ENCODE data around the gene WNK4. TPM values are rescaled to one million over a fixed set of nuclear protein-coding genes. Genes with fewer than 3 reads are reported as not detected.
"Not testable (repeated sequence)": the region's sequence is repeated elsewhere in the genome, so short reads cannot be mapped to it uniquely, and the experiment has no call there.

WNK4 gene
- 2.1 and 2.4 TPM in 2 replicates for total RNA-seq

DNA sequence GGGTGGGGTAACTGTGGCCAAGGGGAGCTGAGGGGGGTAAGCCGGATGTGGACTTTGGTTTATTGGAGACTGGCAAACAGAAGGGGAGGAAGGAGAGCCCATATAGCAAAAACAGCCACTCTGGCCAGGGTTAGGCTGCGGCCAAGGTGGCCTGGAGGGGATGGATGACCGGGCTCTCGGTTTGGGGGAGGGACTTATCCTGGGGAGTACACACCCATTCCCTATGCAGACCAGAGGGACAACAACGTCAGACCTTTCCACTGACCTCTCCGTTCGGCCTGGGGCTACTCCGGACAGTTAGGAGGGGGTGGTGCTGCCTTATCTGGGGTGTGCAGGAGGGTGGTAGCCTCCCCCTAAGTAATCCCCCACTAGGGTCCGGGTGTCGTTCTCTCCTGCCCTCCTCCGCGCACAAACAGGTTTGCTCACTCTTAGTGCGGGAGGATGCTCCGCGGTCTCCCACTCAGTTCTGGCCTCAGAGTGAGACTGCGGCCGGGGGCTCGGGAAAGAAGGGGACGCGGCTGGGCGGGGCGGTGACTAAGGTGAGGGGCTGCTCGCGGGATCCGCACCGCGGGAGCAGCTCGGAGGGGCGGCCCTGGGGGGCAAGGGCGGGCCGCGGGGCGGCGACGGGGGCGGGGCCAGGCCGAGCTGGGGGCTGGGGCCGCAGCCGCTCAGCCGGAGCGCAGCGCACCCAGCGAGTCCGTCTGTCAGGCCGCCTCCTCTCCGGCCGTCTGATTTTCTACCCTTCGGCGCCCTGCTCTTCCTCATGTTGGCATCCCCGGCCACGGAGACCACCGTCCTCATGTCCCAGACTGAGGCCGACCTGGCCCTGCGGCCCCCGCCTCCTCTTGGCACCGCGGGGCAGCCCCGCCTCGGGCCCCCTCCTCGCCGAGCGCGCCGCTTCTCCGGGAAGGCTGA, at the start of gene WNK4:
Gene WNK4 (plus strand): TSS at position 675 of the 915 bp plus-strand sequence. CDS start 89 bp downstream, at position 764.
- peak in 1 of 2 donors; percentile 61 for DNase-seq (ENCODE audit: low read depth in 2 of 2)

DNA sequence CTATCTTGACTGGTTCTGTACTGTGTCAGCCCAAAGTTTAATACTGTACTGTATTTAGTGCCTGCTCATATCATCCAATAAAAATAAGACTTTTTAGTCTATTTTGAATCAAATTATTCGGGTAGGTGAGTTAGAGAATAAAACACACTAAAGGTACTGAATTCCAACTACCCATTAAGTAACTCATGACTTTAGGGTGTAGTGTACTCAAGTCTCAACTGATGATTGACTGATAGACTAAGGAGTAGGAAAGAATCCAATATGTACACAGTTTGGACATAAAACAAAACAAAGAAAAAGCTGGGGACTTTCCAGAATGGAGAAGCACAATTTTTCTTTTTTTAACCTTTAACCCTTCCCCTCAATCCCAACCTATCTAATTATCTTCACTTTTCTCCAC, 39.7 kb upstream of the WNK4 start:
- no peak for DNase-seq (ENCODE audit: low read depth in 2 of 2)

DNA sequence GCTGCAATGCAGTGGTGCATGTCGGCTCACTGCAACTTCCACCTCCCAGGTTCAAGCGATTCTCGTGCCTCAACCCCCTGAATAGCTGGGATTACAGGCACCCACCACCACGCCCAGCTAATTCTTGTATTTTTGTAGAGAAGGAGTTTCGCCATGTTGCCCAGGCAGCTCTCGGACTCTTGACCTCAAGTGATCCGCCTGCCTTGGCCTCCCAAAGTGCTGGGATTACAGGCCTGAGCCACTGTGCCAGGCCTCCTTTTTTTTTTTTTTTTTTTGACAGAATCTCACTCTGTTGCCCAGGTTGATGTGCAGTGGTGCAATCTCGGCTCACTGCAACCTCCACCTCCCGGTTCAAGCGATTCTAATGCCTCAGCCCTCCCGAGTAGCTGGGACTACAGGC, 37.5 kb upstream of the WNK4 start:
- DNase-seq (ENCODE audit: low read depth in 2 of 2), result not testable (repeated sequence)

DNA sequence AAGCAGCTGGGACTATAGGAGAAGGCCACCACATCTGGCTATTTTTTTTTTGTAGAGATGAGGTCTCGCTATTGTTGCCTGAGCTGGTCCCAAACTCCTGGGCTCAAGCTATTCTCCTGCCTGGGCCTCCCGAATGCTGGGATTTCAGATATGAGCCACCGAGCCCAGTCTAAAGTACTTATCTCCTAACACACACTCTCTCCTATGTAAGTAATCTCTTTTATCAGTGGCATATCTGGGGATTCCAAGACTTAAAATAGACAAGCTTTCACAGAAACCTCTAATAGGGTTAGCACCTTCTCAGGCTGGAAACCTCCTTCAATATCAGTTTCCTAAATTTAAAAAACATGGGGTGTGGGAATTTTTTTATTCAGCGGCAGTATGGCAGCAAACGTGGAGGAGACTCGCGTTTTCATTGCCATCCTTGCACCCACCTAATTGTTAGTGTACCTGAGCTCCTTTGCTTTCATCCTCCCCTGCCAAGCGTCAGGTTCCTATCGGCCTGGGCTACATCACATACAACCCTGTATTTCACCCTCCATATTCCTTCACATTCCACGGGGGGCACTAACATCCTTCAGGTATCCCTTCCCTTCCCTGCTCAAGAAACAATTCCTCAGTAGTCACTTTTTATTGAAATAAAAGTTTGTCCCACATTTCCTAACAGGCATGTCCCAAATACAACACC, 36.7 kb upstream of the WNK4 start:
- DNase-seq (ENCODE audit: low read depth in 2 of 2), result peak in 1 of 2 donors; percentile 35

GRCh38 chr17:42744283-42744805, 36.1 kb upstream of the WNK4 start:
- DNase-seq (ENCODE audit: low read depth in 2 of 2), result peak in 1 of 2 donors; percentile 80

DNA sequence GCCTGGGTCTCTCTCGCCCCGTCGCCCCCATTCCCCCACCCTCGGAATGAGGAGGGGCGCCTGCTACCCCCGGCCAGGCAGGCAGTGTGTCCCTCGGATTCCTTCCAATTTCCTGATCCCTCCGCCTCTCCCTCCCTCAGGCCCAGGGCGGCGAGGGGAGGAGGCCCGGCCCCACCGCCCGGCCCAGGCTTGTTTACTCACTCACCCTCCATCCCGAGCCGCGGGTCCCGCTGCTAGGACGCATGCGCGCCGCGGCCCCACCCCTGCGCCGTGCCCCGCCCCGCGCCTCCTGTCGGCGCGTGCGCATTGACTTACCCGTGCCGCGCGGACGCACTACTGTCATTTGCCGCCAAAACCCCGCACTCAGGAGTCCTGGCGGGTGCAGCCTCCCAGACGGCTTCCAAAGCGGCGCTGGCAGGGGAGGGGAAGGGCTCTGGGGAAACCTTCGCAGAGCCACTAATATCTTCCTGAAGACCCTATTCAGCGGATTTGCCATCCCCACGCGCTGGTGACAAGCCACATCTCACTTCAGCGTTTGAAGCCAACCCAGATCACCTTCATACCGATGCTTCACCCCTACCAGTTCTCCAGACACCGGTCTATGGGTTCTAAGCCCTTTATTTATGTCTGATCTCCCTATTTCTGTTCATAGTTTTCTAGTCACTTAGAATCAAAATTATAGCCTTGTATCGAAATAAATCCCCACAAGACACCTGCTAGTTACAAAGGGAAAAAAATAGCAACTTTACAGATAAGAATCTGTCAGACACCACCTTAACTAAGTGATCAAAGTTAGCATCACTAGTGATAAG, 35.4 kb upstream of the WNK4 start, which contains the start of gene EZH1:
Gene EZH1 (minus strand): TSS at position 235 of the 812 bp plus-strand sequence. CDS start 16,099 bp downstream, outside the sequence.
- DNase-seq (ENCODE audit: low read depth in 2 of 2), result peak; percentile 72 to 92

DNA sequence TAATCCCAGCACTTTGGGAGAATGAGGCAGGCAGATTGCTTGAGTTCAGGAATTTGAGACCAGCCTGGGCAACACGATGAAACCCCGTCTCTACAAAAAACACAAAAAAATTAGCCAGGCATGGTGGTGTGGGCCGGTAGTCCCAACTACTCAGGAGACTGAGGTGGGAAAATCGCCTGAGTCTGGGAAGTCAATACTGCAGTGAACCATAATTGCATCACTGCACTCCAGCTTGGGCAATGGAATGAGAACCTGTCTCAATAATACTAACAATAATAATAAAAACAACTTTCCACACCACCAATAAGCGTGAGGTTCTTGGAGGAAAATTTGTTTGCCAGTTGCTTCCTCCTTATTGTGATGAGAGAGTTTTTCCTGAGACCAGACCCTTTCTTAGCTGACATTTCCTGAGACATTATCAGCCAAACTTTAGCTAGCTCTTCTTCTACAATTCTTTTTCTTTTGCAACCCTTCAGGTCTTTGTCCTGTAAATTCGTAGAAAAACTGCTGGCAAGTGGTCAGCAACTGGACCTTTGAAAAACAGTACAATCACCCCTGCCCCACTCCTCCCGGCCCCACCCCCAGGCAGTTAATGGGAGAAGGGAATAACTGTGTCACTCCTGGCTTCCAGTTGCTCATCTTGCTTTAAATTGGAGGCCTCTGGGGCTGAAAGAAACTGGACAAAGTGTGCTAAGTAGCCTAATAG, 32.1 kb upstream of the WNK4 start:
- DNase-seq (ENCODE audit: low read depth in 2 of 2), result peak in 1 of 2 donors; percentile 5

DNA sequence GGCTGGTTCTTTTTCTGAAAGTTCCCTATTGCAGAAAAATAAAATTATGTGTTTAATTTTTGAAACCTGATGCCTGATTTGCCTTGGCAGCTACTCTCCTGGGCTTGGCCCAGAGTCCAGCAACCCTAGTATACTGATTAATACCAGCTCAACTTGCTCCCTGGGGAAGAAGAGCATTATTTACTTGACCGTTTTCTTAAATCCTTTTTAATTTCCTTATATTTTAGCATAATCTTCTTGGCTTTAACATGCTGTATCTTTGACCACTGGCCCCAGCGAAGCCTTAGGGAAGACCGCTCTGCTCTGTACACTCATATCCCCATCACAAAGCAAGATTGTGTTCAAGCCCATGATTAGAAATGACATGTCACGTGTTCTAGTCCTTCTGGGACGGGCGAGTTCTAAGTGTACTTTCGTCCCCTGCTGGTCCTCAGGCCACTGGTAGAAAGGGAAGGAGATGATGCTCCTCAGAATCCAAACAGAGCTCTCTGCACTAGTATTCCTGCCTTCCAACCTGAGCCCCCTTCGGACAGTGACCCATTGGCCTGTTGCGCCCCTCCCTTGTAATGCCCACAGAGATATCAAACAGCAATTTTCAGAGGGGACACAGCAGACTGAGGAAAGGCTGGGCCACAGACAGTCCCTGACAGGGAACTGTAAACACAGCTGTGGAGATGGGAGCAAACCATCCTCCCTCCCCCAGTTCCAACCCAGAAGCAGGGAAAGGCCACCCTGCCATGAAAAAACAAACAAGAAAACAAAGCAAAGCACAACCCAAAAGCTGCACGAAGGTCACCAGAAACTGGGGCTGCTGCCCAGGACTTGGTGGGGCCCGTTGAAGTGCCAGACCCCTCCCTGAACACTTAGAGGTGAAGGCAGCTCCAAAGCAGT, 31.3 kb upstream of the WNK4 start:
- DNase-seq (ENCODE audit: low read depth in 2 of 2), result no peak

DNA sequence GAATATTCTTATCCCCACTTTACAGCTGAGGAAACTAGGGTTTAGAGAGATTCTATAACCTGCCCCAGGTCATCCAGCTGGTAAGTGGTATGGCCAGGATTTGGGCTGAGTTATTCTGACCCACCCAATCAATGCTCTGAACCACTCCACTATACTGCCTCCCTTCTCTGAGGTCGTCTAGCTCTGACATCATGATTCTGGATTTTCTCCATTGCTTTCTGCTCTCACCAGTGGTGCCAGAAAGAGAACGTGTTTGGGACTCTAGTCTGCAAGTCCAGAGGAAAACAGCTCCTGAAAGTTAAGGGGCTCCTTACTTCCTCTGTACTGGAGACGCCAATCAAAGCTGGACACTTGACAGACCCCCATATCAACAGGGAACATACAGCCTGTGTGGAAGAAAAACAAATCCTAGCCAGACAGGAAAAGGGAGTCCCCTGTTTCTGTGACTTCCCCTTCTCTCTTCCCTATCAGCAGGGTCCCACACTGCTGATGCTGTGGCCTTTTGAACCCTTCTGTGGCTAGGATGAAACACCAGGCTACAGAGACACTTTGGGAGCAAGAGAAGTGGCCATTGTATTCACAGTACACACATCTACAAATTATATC, 29.6 kb upstream of the WNK4 start:
- peak; percentile 62 to 71 for DNase-seq (ENCODE audit: low read depth in 2 of 2)

DNA sequence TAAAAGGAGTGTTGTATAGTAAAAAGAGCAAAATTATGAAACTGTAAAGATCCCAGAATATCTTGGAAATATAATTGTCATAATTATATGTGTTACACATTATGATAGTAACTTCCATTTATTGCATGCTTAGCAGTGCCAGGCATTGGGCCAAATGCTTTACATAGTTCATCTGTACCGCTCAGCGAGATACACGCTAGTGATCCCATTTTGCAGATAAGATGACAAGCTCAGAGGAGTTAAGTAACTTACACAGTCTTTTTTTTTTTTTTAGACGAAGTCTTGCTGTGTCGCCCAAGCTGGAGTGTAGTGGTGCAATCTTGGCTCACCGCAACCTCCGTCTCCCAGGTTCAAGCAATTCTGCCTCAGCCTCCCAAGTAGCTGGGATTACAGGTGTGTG, 28.8 kb upstream of the WNK4 start:
- no peak for DNase-seq (ENCODE audit: low read depth in 2 of 2)

DNA sequence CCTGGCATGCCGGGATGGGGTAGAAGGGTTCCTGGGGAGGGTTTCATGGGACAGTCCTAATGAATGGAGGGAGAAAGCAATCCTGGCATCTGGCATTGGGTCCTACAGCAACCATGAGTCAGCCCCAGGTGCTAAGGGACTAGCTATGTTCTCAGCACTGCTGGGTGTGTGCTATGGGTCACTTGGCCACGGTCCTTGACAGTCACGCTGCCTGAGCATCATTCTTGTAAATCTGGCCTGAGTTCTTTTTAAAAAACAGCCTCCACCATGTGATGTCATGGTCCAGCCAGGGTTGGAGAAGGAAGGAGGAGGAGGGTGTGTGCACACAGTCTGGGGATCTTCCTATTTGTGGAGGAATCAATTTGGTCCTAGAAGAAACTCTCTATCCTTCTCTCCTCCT, 25.6 kb upstream of the WNK4 start:
- no peak for DNase-seq (ENCODE audit: low read depth in 2 of 2)

- peak in 1 of 2 donors; percentile 8 for DNase-seq (ENCODE audit: low read depth in 2 of 2)
Observed at GRCh38 chr17:42759982-42760651, 20.3 kb upstream of the WNK4 start.

DNA sequence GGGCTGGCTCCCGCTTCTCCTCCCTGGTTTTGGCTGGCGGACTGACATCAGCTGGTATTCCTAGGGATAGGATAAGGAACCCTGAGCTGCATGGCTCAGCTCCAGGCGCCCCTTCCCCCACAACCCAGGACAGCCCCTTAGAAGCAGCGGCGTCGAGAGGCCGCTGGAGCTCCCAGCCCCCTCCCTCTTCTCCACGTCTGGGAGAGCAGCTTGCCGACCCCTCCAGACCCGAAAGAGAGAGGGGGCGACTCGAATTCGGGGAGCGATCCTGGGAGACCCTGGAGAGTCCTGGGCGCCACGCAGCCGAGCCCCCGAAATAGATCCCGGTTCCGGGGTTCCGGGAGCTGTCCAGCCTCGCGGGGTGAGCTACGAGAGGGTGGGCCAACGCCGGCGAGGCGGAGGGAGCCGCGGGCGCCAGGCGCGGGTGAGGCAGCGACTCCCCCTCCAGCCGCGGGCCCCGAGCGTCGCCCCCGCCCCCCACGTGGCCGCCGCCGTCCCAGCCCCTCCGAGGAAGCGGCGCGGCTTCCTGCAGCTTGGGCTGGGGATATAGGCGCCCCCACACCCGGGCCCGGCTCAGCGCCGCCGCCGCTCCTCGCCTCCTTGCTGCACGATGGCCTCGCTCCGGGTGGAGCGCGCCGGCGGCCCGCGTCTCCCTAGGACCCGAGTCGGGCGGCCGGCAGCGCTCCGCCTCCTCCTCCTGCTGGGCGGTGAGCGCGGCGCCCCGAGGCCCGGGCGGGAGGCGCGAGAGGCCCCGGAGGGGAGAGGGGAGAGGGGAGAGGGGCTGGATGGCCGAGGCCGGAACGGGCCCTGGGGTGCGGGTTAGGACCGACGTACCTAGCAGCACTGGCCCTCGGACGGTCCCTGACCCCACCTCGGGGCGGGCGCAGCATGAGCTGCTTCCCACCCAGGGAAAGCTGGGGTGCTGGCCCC, 19.5 kb upstream of the WNK4 start, which contains the start of gene RAMP2:
Gene RAMP2 (plus strand): TSS at position 576 of the 930 bp plus-strand sequence. CDS start 35 bp downstream, at position 611.
- peak in 1 of 2 donors; percentile 43 for DNase-seq (ENCODE audit: low read depth in 2 of 2)

GRCh38 chr17:42761638-42762037, 18.8 kb upstream of the WNK4 start:
- DNase-seq (ENCODE audit: low read depth in 2 of 2), result no peak

DNA sequence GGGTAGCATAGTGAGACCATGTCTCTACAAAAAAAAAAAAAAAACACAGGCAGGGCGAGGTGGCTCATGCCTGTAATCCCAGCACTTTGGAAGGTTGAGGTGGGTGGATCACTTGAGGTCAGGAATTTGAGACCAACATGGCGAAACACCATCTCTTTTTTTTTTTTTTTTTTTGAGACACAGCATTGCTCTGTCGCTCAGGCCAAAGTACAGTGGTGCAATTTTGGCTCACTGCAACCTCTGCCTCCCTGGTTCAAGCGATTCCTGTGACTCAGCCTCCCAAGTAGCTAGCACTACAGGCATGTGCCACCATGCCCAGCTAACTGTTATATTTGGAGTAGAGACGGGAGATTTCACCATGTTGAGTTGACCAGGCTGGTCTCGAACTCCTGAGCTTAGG, 14.3 kb upstream of the WNK4 start:
- DNase-seq (ENCODE audit: low read depth in 2 of 2), result no peak

DNA sequence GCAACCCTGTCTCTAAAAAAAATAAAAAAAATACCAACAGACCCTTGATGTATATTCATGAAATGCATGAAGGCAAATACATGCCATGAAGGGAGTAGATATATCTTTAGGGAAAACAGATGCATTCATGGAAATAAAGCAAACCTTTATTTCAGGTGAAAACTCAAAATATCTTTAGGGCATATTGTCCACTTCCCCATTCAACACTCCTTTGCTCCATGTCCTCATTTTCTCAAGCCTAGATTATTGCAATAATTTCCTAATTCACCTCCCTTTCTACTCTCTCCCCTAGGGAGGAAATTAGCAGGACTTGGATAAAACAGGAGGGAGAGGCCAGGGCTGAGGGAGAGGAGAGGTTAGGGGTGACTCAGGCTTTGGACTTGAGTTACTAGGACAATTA, 12.9 kb upstream of the WNK4 start:
- DNase-seq (ENCODE audit: low read depth in 2 of 2), result no peak

GRCh38 chr17:42768006-42768405, 12.4 kb upstream of the WNK4 start:
- DNase-seq (ENCODE audit: low read depth in 2 of 2), result not testable (repeated sequence)
